Panc1 (cell line): ENCODE measurements around the gene TERF2IP. TPM values are rescaled to one million over a fixed set of nuclear protein-coding genes. Genes with fewer than 3 reads are reported as not detected.

Experiments used
- ATAC-seq: fragments of 200-7000 bp; cut with Tn5 transposase; 2 replicates; pipeline ENCODE4 v1.9.1; 2020; ENCODE audit warnings: mild to moderate bottlenecking, moderate library complexity
- BruUV-seq: library from RNA; stranded (reverse); fragments of 400-500 nt; replicated peaks from 2 replicates; lab custom pipeline; 2021; lab: Mats Ljungman, UMichigan
- CTCF ChIA-PET: fragments of 300-600 bp; sonication (Branson Sonifier 250); formaldehyde crosslinking; loops from one replicate; lab custom pipeline; 2022; ENCODE audit warnings: antibody characterized with exemption; lab: Charles Lee
- POLR2A ChIA-PET: fragments of 300-600 bp; sonication (Branson Sonifier 250); formaldehyde crosslinking; loops from one replicate; lab custom pipeline; 2022; ENCODE audit warnings: antibody characterized with exemption; lab: Charles Lee
- DNase-seq: peaks from one replicate; pipeline ENCODE4 v3.0.0-alpha.2; 2010; ENCODE audit warnings: low read depth, low spot score
- H3K27ac ChIP-seq: 2 replicates; pipeline ENCODE4 v1.5.1; 2011; ENCODE audit warnings: mild to moderate bottlenecking, low read length, inconsistent platforms
- H3K27me3 ChIP-seq: fragments of 200-500 bp; sonication (Bioruptor generic); 2 replicates; pipeline ENCODE4 v1.6.0; 2014; ENCODE audit warnings: low read length, inconsistent platforms; ENCODE audit not compliant: control insufficient read depth, insufficient read depth
- H3K36me3 ChIP-seq: fragments of 200-500 bp; sonication (Bioruptor generic); 2 replicates; pipeline ENCODE4 v1.5.1; 2014; ENCODE audit warnings: inconsistent platforms, mild to moderate bottlenecking, low read length, moderate library complexity; ENCODE audit not compliant: control insufficient read depth, insufficient read depth
- H3K4me1 ChIP-seq: 2 replicates; pipeline ENCODE4 v1.5.1; 2011; ENCODE audit warnings: inconsistent platforms, mild to moderate bottlenecking, low read length, moderate library complexity; ENCODE audit not compliant: control insufficient read depth, insufficient read depth
- H3K4me3 ChIP-seq, 2 experiments: 2 replicates each; pipeline ENCODE4 v1.5.1; 2011 to 2012; ENCODE audit warnings: low read depth in 2 of 2, low read length in 2 of 2, mild to moderate bottlenecking in 2 of 2, inconsistent platforms in 1 of 2, moderate library complexity in 1 of 2
- H3K9me3 ChIP-seq: fragments of 200-500 bp; sonication (Bioruptor generic); 2 replicates; pipeline ENCODE4 v1.5.1; 2014; ENCODE audit warnings: low read depth, mild to moderate bottlenecking, inconsistent platforms, low read length, moderate library complexity; ENCODE audit not compliant: control insufficient read depth, insufficient read depth
- CTCF ChIP-seq: fragments of 450-650 bp; IDR thresholded peaks from 2 replicates; pipeline ENCODE4 v1.5.1; 2017; ENCODE audit warnings: mild to moderate bottlenecking
- POLR2AphosphoS5 ChIP-seq: IDR thresholded peaks from 2 replicates; pipeline ENCODE4 v1.6.1; 2012; ENCODE audit warnings: mild to moderate bottlenecking, low read depth, low read length, moderate library complexity
- REST ChIP-seq, 2 experiments: IDR thresholded peaks; 2 replicates each; pipeline ENCODE4 v1.6.1; 2011 to 2012; ENCODE audit warnings: low read depth in 2 of 2, control low read depth in 1 of 2, low read length in 1 of 2, mild to moderate bottlenecking in 1 of 2, moderate library complexity in 1 of 2; ENCODE audit not compliant: insufficient read depth in 1 of 2
- SIN3A ChIP-seq: IDR thresholded peaks from 2 replicates; pipeline ENCODE4 v1.6.1; 2012; ENCODE audit warnings: low read depth, mild to moderate bottlenecking, low read length, moderate library complexity, borderline replicate concordance; ENCODE audit not compliant: insufficient read depth
- TCF7L2 ChIP-seq: IDR thresholded peaks from 2 replicates; pipeline ENCODE4 v1.6.1; 2011; ENCODE audit warnings: mild to moderate bottlenecking, low read depth, low read length, inconsistent platforms
- in situ Hi-C: cut with HindIII; loops from 2 replicates; pipeline ENCODE4 v1.10.0; 2016; ENCODE audit warnings: low sequenced_read_pairs, low pct_unique_long_range_greater_than_20kb
- intact Hi-C: fragments of 100-400 bp; cut with micrococcal nuclease; formaldehyde crosslinking; loops from one replicate; pipeline ENCODE4 v1.10.0; 2022; ENCODE audit not compliant: unreplicated experiment
- total RNA-seq: library from RNA; stranded (reverse); gene quantifications from one replicate; pipeline ENCODE4 v1.2.1, GENCODE V29; 2021; ENCODE audit not compliant: unreplicated experiment

TERF2IP gene
- total RNA-seq, 1 experiment from 2014 or later, result 23.3 TPM

DNA sequence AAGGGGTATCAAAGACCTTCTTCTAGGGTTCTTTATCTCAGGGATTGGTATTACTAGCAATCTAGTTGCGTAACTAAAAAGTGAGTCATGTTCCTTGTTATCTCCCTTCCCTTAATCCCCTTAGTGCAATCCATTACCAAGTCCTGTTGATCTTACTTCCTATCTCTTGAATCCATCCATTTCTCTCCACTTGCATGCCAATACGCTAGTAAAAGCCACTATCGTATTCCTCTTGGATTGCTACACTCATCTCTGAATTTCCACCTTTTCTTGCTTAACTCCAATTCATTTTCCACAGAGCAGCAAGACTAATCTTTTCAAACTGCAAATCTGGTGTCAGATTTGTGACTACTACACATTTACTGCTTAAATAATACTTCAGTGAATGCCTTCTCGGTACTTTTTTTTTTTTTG, 22.6 kb upstream of the TERF2IP start:
- ChIA-PET POLR2A (no interaction called here), CTCF (no interaction called here)
- intact Hi-C loops, result loop anchor here (5.0 kb wide), 1 partner anchor 153 kb away; no protein-coding TSS in a partner anchor
- TF ChIP-seq SIN3A (no peak), REST (IDR thresholded peaks at IDR 0.05; ENCODE audit: insufficient read depth in 1 of 2, low read depth in 2 of 2, low read length in 1 of 2) (no peak), POLR2AphosphoS5 (no peak), CTCF (no peak)
- in situ Hi-C loops, result no loop called here
- Histone ChIP-seq H3K36me3 (peaks cover 5% of the 10 kb centered on the region), H3K4me1 (peaks cover 7% of the 10 kb centered on the region), H3K9me3 (no peaks in the 10 kb centered on the region), H3K4me3 (no peak overlapping the region), H3K27me3 (no peaks in the 10 kb centered on the region), H3K27ac (no peak overlapping the region)
- no peak for DNase-seq
- no peak for ATAC-seq
- no TSS peak for BruUV-seq

- intact Hi-C loops (no loop called here), in situ Hi-C loops (no loop called here)
- H3K9me3 ChIP-seq, result no peaks in the 10 kb centered on the region
- ATAC-seq (no peak), DNase-seq (no peak)
- ChIA-PET CTCF (no interaction called here), POLR2A (interaction anchor here (0.7 kb wide), 1 partner anchor 13 kb away, joined by 5 read pairs; no protein-coding TSS in a partner anchor)
- H3K27ac ChIP-seq, result no peak overlapping the region
- peaks cover 5% of the 10 kb centered on the region for H3K4me1 ChIP-seq
- H3K27me3 ChIP-seq, result no peaks in the 10 kb centered on the region
- BruUV-seq, result no TSS peak
- peaks cover 9% of the 10 kb centered on the region for H3K36me3 ChIP-seq
- TF ChIP-seq TCF7L2, result no peak
- no peak for TF ChIP-seq REST (IDR thresholded peaks at IDR 0.05; ENCODE audit: insufficient read depth in 1 of 2, low read depth in 2 of 2, low read length in 1 of 2)
- no peak for TF ChIP-seq SIN3A
- no peak for TF ChIP-seq CTCF
- no peak for TF ChIP-seq POLR2AphosphoS5
- no peak overlapping the region for H3K4me3 ChIP-seq
Observed at GRCh38 chr16:75626806-75627205, 20.8 kb upstream of the TERF2IP start.
